HEK293 (cell line): ENCODE data around the gene HPDL.

ENCODE experiments used
- MZF1 ChIP-seq: fragments of 450-650 bp; formaldehyde crosslinking; IDR thresholded peaks from 2 replicates; pipeline ENCODE4 v1.5.1; 2017; ENCODE audit warnings: missing biosample characterization, missing genetic modification characterization, borderline replicate concordance
- PATZ1 ChIP-seq: fragments of 450-650 bp; formaldehyde crosslinking; IDR thresholded peaks from 2 replicates; pipeline ENCODE4 v1.5.1; 2016; ENCODE audit warnings: missing biosample characterization, missing genetic modification characterization
- TCF7L2 ChIP-seq: IDR thresholded peaks from 2 replicates; pipeline ENCODE4 v1.6.1; 2011; ENCODE audit warnings: low read depth, mild to moderate bottlenecking, inconsistent platforms, low read length, moderate library complexity, borderline replicate concordance
- ZNF146 ChIP-seq: fragments of 450-650 bp; formaldehyde crosslinking; IDR thresholded peaks from 2 replicates; pipeline ENCODE4 v1.5.1; 2016; ENCODE audit warnings: missing biosample characterization, missing genetic modification characterization
- ZNF292 ChIP-seq: fragments of 450-650 bp; formaldehyde crosslinking; IDR thresholded peaks from 2 replicates; pipeline ENCODE4 v1.5.1; 2016; ENCODE audit warnings: low read depth, missing biosample characterization, missing genetic modification characterization, borderline replicate concordance
- ZNF585B ChIP-seq: fragments of 450-650 bp; formaldehyde crosslinking; IDR thresholded peaks from 2 replicates; pipeline ENCODE4 v1.5.1; 2016; ENCODE audit warnings: missing biosample characterization, missing genetic modification characterization
- ZNF830 ChIP-seq: fragments of 450-650 bp; IDR thresholded peaks from 2 replicates; pipeline ENCODE4 v1.5.0; 2018; ENCODE audit warnings: missing biosample characterization, missing genetic modification characterization, low read depth, mild to moderate bottlenecking, moderate library complexity
- TF ChIP-seq, protein P1 (sequence below): fragments of 450-650 bp; formaldehyde crosslinking; IDR thresholded peaks from 2 replicates; pipeline ENCODE4 v1.5.1; 2016; ENCODE audit warnings: missing biosample characterization, missing genetic modification characterization
- TF ChIP-seq, protein P2 (sequence below): fragments of 450-650 bp; formaldehyde crosslinking; IDR thresholded peaks from 2 replicates; pipeline ENCODE4 v1.5.1; 2016; ENCODE audit warnings: missing biosample characterization, missing genetic modification characterization, low read depth
- TF ChIP-seq, protein P3 (sequence below): fragments of 450-650 bp; formaldehyde crosslinking; IDR thresholded peaks from 2 replicates; pipeline ENCODE4 v1.5.1; 2016; ENCODE audit warnings: missing biosample characterization, missing genetic modification characterization, low read depth

DNA sequence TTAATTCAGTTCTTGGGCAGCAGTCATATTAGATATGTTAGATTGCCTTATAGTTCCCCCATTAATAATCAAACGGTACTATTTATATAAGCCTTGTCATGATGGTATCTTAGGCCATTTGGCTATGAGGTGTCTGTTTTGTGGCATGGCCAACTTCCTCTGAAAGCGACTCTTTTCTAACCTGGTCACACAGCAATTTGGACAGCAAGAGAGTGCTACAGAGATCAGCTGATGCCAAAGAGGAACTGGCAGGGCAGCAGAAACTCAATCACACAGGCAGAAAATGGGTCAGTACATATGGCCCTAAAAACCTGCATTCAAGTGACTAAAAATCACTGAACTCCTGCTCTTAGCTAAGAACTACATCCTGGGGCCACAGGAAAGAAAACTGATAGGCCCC lies 27.0 kb downstream of the HPDL start:
- TF ChIP-seq, protein P1, sequence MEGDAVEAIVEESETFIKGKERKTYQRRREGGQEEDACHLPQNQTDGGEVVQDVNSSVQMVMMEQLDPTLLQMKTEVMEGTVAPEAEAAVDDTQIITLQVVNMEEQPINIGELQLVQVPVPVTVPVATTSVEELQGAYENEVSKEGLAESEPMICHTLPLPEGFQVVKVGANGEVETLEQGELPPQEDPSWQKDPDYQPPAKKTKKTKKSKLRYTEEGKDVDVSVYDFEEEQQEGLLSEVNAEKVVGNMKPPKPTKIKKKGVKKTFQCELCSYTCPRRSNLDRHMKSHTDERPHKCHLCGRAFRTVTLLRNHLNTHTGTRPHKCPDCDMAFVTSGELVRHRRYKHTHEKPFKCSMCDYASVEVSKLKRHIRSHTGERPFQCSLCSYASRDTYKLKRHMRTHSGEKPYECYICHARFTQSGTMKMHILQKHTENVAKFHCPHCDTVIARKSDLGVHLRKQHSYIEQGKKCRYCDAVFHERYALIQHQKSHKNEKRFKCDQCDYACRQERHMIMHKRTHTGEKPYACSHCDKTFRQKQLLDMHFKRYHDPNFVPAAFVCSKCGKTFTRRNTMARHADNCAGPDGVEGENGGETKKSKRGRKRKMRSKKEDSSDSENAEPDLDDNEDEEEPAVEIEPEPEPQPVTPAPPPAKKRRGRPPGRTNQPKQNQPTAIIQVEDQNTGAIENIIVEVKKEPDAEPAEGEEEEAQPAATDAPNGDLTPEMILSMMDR (tag by site-specific recombination), result no peak
- TF ChIP-seq, protein P2, sequence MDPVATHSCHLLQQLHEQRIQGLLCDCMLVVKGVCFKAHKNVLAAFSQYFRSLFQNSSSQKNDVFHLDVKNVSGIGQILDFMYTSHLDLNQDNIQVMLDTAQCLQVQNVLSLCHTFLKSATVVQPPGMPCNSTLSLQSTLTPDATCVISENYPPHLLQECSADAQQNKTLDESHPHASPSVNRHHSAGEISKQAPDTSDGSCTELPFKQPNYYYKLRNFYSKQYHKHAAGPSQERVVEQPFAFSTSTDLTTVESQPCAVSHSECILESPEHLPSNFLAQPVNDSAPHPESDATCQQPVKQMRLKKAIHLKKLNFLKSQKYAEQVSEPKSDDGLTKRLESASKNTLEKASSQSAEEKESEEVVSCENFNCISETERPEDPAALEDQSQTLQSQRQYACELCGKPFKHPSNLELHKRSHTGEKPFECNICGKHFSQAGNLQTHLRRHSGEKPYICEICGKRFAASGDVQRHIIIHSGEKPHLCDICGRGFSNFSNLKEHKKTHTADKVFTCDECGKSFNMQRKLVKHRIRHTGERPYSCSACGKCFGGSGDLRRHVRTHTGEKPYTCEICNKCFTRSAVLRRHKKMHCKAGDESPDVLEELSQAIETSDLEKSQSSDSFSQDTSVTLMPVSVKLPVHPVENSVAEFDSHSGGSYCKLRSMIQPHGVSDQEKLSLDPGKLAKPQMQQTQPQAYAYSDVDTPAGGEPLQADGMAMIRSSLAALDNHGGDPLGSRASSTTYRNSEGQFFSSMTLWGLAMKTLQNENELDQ (tag by site-specific recombination), result no peak
- no peak for TF ChIP-seq ZNF830 (tag by site-specific recombination)
- no peak for TF ChIP-seq ZNF146 (tag by site-specific recombination)
- TF ChIP-seq ZNF585B (tag by site-specific recombination), result no peak
- TF ChIP-seq, protein P3, sequence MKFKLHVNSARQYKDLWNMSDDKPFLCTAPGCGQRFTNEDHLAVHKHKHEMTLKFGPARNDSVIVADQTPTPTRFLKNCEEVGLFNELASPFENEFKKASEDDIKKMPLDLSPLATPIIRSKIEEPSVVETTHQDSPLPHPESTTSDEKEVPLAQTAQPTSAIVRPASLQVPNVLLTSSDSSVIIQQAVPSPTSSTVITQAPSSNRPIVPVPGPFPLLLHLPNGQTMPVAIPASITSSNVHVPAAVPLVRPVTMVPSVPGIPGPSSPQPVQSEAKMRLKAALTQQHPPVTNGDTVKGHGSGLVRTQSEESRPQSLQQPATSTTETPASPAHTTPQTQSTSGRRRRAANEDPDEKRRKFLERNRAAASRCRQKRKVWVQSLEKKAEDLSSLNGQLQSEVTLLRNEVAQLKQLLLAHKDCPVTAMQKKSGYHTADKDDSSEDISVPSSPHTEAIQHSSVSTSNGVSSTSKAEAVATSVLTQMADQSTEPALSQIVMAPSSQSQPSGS (tag by site-specific recombination), result no peak
- TF ChIP-seq PATZ1 (tag by site-specific recombination), result no peak
- no peak for TF ChIP-seq TCF7L2
- TF ChIP-seq MZF1, result no peak
- TF ChIP-seq ZNF292, result no peak
